ENCODE results near the gene GPC6. TPM values are rescaled to one million over a fixed set of nuclear protein-coding genes. Genes with fewer than 3 reads are reported as not detected.

The GPC6 gene
- total and polyA plus RNA-seq, 9 of the 15 experiments (the other 6 are each of a cell fraction or from before 2014, with no cell fraction given), result under 0.01 to 0.20 (median 0.01) TPM; not detected in 4

DNA sequence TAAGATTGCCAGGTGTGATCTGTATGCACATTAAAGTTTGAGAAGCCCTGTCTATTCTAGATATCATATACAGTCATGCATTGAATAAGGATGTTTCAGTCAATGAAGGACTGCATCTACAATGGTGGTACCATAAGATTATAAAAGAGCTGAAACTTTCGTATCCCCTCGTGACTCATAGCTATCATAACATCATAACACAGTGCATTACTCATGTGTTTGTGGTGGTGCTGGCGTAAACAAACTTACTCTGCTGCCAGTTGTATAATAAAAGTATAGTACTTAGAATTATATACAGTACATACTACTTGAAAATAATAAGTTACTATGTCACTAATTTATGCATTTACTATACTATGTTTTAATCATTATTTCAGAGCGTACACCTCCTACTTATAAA lies 489.3 kb downstream of the GPC6 start (continued):
- TF ChIP-seq, protein P1, sequence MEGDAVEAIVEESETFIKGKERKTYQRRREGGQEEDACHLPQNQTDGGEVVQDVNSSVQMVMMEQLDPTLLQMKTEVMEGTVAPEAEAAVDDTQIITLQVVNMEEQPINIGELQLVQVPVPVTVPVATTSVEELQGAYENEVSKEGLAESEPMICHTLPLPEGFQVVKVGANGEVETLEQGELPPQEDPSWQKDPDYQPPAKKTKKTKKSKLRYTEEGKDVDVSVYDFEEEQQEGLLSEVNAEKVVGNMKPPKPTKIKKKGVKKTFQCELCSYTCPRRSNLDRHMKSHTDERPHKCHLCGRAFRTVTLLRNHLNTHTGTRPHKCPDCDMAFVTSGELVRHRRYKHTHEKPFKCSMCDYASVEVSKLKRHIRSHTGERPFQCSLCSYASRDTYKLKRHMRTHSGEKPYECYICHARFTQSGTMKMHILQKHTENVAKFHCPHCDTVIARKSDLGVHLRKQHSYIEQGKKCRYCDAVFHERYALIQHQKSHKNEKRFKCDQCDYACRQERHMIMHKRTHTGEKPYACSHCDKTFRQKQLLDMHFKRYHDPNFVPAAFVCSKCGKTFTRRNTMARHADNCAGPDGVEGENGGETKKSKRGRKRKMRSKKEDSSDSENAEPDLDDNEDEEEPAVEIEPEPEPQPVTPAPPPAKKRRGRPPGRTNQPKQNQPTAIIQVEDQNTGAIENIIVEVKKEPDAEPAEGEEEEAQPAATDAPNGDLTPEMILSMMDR (IDR thresholded peaks at IDR 0.05 in 2 of 3, conservative IDR thresholded peaks at IDR 0.05 in 1 of 3; ENCODE audit: insufficient read depth in 2 of 3, low read depth in 1 of 3, low read length in 3 of 3), result no peak
- TF ChIP-seq TCF7 (IDR thresholded peaks at IDR 0.05; ENCODE audit: borderline replicate concordance), result no peak
- no peak for TF ChIP-seq TAF7 (tag; IDR thresholded peaks at IDR 0.05)
- TF ChIP-seq CBX3 (IDR thresholded peaks at IDR 0.05; ENCODE audit: borderline replicate concordance in 1 of 2, low read length in 2 of 2), result no peak
- no peak for TF ChIP-seq MCM3 (IDR thresholded peaks at IDR 0.05)
- TF ChIP-seq FIP1L1 (IDR thresholded peaks at IDR 0.05; ENCODE audit: low read depth, low read length, poor library complexity, severe bottlenecking), result no peak
- no peak for TF ChIP-seq KAT2B (IDR thresholded peaks at IDR 0.05; ENCODE audit: low read depth, low read length)
- TF ChIP-seq ZNF780A (CRISPR knock-in tag; IDR thresholded peaks at IDR 0.05), result no peak
- no peak for TF ChIP-seq EHMT2 (IDR thresholded peaks at IDR 0.05)

DNA sequence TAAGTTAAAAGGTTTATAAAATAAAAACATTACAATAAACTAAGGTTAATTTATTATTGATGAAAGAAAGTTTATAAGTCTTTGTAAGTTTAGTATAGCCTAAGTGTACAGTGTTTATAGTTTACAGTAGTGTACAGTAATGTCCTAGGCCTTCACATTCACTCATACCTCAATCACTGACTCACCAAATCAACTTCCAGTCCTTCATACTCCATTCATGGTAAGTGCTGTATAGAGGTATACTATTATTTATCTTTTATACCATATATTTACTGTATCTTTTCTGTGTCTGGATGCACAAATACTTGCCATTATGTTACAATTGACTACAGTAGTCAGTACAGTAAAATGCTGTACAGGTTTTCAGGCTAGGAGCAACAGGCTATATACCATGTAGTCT lies 490.0 kb downstream of the GPC6 start:
- no peak for FAIRE-seq

More for the DNA sequence above, 490.0 kb downstream of the GPC6 start:
- Histone ChIP-seq H3K79me2 (ENCODE audit: control insufficient read depth, insufficient read depth, low read length) (no peaks in the 10 kb centered on the region), H3K4me2 (ENCODE audit: insufficient read depth, low read length) (no peak overlapping the region), H3K4me3 (no peak overlapping the region), H3K9me3 (replicated peaks; ENCODE audit: control insufficient read depth, insufficient read depth, low read depth, low read length) (no peaks in the 10 kb centered on the region; the same call in 1 of the 2 replicates), H3K4me1 (replicated peaks in 1 of 2; ENCODE audit: control insufficient read depth in 2 of 2, insufficient read depth in 2 of 2, low read length in 2 of 2) (no peaks in the 10 kb centered on the region), H3K9me1 (ENCODE audit: control insufficient read depth, insufficient read depth, low read length) (no peaks in the 10 kb centered on the region), H3K27ac (ENCODE audit: extremely low read depth, low read depth, low read length) (no peak overlapping the region), H4K20me1 (replicated peaks; ENCODE audit: control insufficient read depth, insufficient read depth, low read length) (no peaks in the 10 kb centered on the region), H3K9ac (ENCODE audit: insufficient read depth in 1 of 2, low read depth in 2 of 2, low read length in 2 of 2) (no peak overlapping the region), H3K36me3 (ENCODE audit: control insufficient read depth, insufficient read depth, low read length) (no peaks in the 10 kb centered on the region), H3K27me3 (ENCODE audit: control insufficient read depth in 2 of 2, insufficient read depth in 2 of 2, low read length in 2 of 2) (no peaks in the 10 kb centered on the region), H2AFZ (ENCODE audit: low read depth, low read length) (no peak overlapping the region)
- in situ Hi-C loops (cut with MboI), result no loop called here
- ChIA-PET CTCF (ENCODE audit: low intra/inter-chr PET ratio) (no interaction called here), POLR2A (no interaction called here)
- no TSS peak for BruUV-seq (replicated peaks)
- no peak for TF ChIP-seq ELF1 (tag; IDR thresholded peaks at IDR 0.05)
- TF ChIP-seq TCFL5 (CRISPR knock-in tag; conservative IDR thresholded peaks at IDR 0.05), result no peak
- no peak for TF ChIP-seq JUN (IDR thresholded peaks at IDR 0.05; ENCODE audit: borderline replicate concordance, low read depth, low read length)
- TF ChIP-seq JUN (CRISPR knock-in tag; IDR thresholded peaks at IDR 0.05; ENCODE audit: borderline replicate concordance), result no peak
- no peak for TF ChIP-seq SMARCA5 (IDR thresholded peaks at IDR 0.05)
- no peak for TF ChIP-seq EP300 (IDR thresholded peaks at IDR 0.05; ENCODE audit: low read length)
- no peak for TF ChIP-seq PATZ1 (CRISPR knock-in tag; IDR thresholded peaks at IDR 0.05; ENCODE audit: borderline replicate concordance)
- no peak for TF ChIP-seq NFE2 (IDR thresholded peaks at IDR 0.05; ENCODE audit: low read depth)
- TF ChIP-seq MAFG (tag; conservative IDR thresholded peaks at IDR 0.05), result no peak
- TF ChIP-seq KLF1 (tag; IDR thresholded peaks at IDR 0.05), result no peak
- no peak for DNase-seq (ENCODE audit: extremely low read depth in 1 of 4, low spot score in 3 of 4)
- no peak for ATAC-seq
- intact Hi-C loops (cut with micrococcal nuclease), result no loop called here
